ENCODE results near the gene CC2D1A.
"Not testable (repeated sequence)": the region's sequence is repeated elsewhere in the genome, so short reads cannot be mapped to it uniquely, and the experiment has no call there.

CC2D1A gene

GRCh38 chr19:13909430-13909829 lies 3.4 kb downstream of the CC2D1A start:
- no peak for DNase-seq

- no peak for DNase-seq
These were observed 7.4 kb downstream of the CC2D1A start for GRCh38 chr19:13913352-13913751.

GRCh38 chr19:13914777-13915176 lies 8.8 kb downstream of the CC2D1A start:
- DNase-seq = no peak

- DNase-seq = no peak
These were observed 11.9 kb downstream of the CC2D1A start for GRCh38 chr19:13917888-13918406.

GRCh38 chr19:13918726-13919411 lies 12.9 kb downstream of the CC2D1A start:
- DNase-seq = no peak

GRCh38 chr19:13920524-13920923 lies 14.5 kb downstream of the CC2D1A start:
- no peak for DNase-seq

GRCh38 chr19:13920940-13921747 lies 15.1 kb downstream of the CC2D1A start:
- peak; percentile 51 for DNase-seq

- not testable (repeated sequence) for DNase-seq
These were observed 16.1 kb downstream of the CC2D1A start for GRCh38 chr19:13922118-13922517.

- no peak for DNase-seq
These were observed 17.4 kb downstream of the CC2D1A start for GRCh38 chr19:13923194-13923987.

GRCh38 chr19:13926010-13926409 lies 20.0 kb downstream of the CC2D1A start:
- no peak for DNase-seq

- DNase-seq = no peak
These were observed 20.7 kb downstream of the CC2D1A start for GRCh38 chr19:13926715-13927114.

GRCh38 chr19:13929340-13929739 lies 23.3 kb downstream of the CC2D1A start:
- DNase-seq = no peak

- DNase-seq = no peak
These were observed 24.0 kb downstream of the CC2D1A start for GRCh38 chr19:13929956-13930355.

- DNase-seq = no peak
These were observed 24.4 kb downstream of the CC2D1A start for GRCh38 chr19:13930402-13930801.

GRCh38 chr19:13931391-13932148 lies 25.6 kb downstream of the CC2D1A start:
- DNase-seq = no peak

- no peak for DNase-seq
These were observed 26.2 kb downstream of the CC2D1A start for GRCh38 chr19:13932149-13932637.

- no peak for DNase-seq
These were observed 27.0 kb downstream of the CC2D1A start for GRCh38 chr19:13932911-13933393.

- no peak for DNase-seq
These were observed 28.7 kb downstream of the CC2D1A start for GRCh38 chr19:13934785-13935109.

GRCh38 chr19:13935765-13936510 lies 29.9 kb downstream of the CC2D1A start:
- no peak for DNase-seq

- DNase-seq = no peak
These were observed 31.7 kb downstream of the CC2D1A start for GRCh38 chr19:13937479-13938300.

Measured in CD4-positive, alpha-beta T cell treated with Interleukin-10 for 1 hour (primary cell).